COLO668 (cell line): ENCODE data around the gene SLC22A16.
A peak's percentile ranks its signal among the peaks of the same experiment; 100 is the strongest.

Experiments
- DNase-seq: peaks from one replicate; lab custom pipeline; 2025; ENCODE audit not compliant: unreplicated experiment; lab: John Stamatoyannopoulos, UW

SLC22A16 gene

GRCh38 chr6:110448846-110449540 is 27.4 kb downstream of the SLC22A16 start:
- DNase-seq: no peak

DNA sequence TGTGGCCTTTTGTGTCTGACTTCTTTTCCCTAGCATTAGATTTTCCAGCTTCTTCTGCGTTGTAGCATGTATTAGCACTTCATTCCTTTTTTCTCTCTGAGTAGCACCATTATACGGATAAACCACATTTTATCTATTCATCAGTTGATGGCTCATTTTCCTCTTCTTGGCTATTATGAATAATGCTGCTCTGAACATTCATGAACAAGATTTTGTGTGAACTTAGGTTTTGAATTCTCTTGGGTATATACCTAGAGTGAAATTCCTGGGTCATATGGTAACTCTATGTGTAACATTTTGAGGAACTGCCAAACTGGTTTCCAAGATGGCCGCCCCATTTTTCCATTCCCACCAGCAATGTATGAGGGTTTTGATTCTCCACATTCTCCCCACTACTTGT is 28.7 kb downstream of the SLC22A16 start:
- no peak for DNase-seq

DNA sequence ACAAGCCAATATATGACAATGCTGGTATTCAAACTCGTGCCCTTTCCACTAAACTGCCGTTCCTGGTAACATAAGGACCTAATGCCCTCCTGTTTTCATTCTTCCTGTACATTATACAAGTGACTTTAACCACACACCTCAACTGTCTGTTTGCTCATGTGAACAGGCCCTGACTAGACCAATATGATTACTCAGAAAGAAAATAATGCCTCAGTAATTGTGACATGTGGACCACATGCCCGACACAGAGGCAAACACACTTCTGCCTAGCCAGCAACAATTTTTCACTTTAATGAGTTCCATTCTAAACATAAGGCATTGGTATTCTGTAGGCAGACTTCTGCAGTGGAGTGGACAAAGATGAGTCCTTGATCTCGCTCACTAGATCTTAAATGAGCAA is 30.0 kb downstream of the SLC22A16 start:
- DNase-seq: peak; percentile 17

DNA sequence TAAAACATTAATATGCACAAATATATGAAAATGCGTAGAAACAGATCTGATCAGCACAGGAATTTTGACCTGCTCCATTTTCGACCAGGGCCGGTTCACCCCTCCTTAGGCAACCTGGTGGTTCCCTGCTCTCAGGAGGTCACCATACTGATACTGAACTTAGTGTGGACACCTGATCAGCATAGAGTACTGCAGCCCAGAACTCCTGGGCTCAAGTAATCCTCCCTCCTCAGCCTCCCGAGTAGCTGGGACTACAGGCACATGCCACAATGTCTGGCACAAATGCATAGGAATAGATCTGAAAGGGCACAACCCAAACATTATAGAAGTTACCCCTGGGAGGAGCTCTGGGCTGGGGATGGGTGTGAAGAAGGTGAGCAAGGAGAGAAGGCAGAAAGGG is 36.4 kb downstream of the SLC22A16 start:
- no peak for DNase-seq

DNA sequence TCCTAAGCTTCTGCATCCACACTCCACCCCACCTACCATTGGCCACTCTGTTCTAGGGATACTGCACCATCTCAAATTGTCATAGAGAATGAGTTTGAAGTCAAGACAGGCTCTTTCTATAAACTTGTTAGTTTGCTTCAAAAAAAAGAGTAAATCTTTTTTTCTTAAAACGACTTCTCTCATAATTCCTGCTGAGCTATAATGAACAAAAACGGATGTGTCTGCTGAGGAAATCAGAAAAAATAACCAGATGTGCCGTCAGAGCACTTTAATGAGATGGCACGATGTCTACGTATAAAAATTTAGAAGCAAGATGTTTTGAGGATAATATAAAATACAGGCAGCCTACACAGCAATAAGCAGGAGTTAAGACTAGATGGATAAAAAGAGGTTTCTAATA is 37.1 kb downstream of the SLC22A16 start:
- DNase-seq: no peak

DNA sequence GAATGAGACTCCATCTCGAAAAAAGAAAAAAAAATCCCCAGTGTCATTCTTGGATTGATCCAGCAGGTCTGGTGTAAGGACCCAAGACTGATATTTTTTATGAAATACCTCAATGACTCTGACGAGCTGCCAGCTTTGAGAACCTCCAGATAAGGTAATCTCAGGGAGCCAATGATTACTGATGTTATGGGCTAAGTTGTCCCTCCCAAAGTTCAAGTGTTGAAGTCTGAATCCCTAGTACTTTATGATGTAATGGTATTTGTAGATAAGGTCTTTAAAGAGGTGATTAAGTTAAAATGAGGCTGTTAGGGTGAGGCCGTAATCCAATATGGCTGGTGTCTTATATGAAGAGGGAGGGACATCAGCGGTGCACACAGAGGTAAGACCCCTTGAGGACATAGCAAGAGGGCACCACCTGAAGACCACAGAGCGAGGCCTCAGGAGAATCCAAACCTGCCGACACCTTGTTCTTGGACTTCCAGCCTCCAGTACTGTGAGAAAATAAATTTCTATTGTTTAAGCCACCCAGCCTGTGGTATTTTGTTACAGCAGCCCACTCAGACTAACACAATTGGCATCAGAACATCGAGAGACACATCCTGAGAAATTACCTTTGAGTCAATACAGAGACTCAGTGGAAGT is 41.3 kb downstream of the SLC22A16 start:
- DNase-seq: no peak

- DNase-seq: no peak
These were observed 44.0 kb downstream of the SLC22A16 start for GRCh38 chr6:110432285-110432900.

- no peak for DNase-seq
These were observed 45.7 kb downstream of the SLC22A16 start for GRCh38 chr6:110430741-110431140.

DNA sequence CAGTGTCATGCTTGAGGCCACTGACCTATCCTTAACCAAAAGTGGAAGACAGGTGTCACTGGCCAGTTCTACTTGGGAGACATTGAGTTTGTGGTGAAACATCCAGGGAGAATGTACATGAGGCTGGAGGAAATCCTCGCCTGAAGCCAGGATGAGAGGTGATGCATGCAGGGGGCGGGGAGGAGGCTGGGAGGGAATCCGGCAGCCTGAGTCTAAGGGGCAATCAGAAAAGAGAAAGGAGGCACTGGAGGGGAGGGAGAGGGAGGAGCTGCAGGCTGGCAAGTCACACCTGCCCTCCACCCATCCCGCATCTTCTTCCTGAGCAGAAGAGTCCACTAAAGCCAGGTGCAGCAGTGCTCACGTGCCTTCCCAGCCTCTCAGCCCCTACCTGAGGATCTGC is 46.2 kb downstream of the SLC22A16 start:
- DNase-seq: peak; percentile 19

DNA sequence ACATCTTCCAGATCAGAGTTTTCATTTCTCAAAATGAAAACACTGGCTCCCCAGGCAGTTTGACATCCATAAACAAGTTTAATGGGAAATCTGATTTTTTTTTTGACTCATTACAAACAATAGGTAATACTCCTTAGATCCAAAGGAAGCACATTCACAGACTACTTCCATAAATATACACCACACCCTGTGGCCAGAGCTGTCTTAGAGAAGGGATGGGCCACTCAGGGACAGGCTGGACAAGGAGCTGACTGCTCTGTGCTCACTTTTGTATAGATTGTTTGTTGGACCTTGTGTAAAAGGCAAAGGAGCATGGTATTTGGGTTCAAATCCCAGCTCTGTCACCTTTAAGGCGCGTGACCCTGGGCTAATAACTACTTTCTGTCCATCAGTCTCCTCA is 48.3 kb downstream of the SLC22A16 start:
- DNase-seq: no peak

- DNase-seq: no peak
These were observed 50.6 kb downstream of the SLC22A16 start for GRCh38 chr6:110425816-110426215.

DNA sequence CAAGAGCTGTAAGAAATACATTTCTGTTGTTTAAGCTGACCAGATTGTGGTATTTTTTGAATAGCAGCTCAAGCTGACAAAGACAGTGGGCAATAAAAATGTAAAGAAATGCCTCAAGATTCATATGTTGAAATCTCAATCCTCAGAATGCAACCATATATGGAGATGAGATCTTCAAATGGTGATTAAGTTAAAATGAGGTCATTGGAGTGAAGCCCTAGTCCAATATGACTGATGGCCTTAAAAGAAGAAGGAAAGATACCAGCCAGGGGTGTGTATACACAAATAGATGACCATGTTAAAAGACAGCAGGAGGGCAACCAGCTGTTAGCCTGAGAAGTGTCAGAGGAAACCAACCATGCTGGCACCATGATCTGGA is 54.0 kb downstream of the SLC22A16 start:
- DNase-seq: no peak

- DNase-seq: no peak
These were observed 54.5 kb downstream of the SLC22A16 start for GRCh38 chr6:110421749-110422443.

GRCh38 chr6:110419028-110419739 is 57.2 kb downstream of the SLC22A16 start:
- no peak for DNase-seq

- no peak for DNase-seq
These were observed 57.8 kb downstream of the SLC22A16 start for GRCh38 chr6:110418594-110418993.

DNA sequence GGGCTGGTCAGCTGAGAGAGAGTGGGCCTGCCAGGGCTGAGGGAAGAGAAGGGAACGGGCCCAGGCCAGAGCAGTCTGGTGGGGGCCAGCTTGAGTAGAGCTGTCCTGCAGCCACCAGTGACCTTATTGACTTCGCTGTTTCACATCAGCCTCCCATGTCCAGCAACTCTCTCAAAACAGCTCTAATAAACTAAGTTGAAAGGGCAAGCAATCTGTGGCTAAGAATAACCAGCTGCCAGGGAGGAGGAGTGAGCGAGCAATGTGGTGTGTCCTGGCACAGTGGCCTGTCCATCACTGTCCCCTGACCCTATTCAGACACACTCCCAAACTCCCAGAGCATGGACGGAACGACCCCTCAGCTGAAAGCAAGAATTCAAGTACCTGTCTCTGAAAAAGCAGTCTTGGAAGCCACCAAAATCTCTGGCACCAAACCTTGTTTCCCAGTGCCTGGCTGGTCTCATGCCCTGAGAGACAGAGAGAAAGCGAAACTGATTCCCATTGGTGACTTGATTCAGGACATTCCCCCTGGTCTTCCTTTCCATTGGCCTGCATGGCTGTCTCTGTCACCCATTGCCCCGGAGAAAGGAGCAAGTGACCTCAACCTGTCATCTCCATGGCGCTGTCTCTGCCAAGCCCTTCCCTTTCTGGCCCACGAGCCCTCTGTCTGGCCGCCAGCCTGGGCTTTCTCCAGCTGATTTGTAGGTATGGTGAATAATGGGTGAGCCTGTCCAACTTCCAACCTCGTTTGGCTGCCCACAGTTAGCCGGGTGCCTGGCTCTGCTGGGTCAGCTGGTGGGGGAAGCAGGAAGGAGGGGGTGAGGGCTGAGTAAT is 61.1 kb downstream of the SLC22A16 start, which contains the start of gene DDO:
DDO (minus strand) TSS at position 490 of the 831 bp plus-strand sequence. CDS start 2,113 bp downstream, outside the sequence.
- no peak for DNase-seq

- DNase-seq: no peak
These were observed 61.7 kb downstream of the SLC22A16 start for GRCh38 chr6:110414669-110415068.

DNA sequence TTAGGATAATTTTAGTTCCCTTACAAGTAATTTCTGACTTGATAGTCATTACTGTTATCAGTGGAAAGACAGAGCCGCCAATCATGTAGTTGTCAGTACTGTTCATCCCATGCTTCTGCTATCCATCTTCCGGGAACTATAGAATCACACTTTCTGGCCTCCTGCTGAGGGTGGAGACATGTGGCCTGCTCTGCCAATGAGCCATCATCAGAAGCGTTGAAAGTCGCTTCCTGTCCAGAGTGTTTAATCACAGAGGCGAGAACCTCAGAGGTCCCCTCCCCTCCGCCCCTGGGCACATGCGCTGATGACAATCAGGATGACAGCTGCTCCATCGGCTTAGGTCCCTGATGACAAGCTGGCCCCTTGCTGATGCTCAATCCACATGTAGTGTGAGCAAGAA is 64.1 kb downstream of the SLC22A16 start:
- DNase-seq: no peak

DNA sequence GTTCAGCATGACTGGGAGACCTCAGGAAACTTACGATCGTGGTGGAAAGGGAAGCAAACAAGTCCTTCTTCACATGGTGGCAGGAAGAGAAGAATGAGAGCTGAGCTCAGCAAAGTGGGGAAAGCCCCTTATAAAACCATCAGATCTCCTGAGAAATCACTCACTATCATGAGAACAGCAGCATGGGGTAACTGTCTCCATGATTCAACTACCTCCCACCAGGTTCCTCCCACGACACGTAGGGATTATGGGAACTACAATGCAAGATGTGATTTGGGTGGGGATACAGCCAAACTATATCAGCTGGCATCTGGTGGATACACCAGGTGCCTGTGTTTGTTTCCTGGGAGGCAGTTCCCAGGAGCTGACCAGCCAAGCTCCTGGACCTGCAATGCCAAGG is 65.9 kb downstream of the SLC22A16 start:
- DNase-seq: no peak

DNA sequence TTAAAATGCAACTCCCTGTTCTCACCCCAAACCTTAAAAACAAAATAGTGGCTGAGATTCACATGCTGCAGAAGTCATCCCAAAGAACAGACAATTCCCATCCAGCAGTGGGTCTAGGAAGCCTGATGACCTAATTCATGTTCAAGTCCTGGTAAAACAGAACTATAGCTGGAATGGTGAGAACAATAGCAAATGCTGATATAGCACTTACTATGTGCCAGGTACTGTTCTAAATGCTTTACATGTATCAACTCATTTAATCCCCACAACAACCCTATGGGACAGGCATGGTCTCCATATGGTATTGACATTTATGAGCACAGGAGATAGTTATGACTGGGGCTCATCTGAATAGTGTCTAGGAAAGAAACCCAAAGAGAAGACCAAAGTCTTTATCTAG is 66.6 kb downstream of the SLC22A16 start:
- no peak for DNase-seq
